ENCODE data around the gene ZNF341. TPM values are rescaled to one million over a fixed set of nuclear protein-coding genes. Genes with fewer than 3 reads are reported as not detected.
A peak's percentile ranks its signal among the peaks of the same experiment; 100 is the strongest.

ZNF341 gene
- total RNA-seq, 1 donor from 2014 or later = 1.8 TPM

- no peak for DNase-seq
These were observed 94.6 kb downstream of the ZNF341 start for GRCh38 chr20:33826270-33826897.

- no peak for DNase-seq
These were observed 95.3 kb downstream of the ZNF341 start for GRCh38 chr20:33827109-33827508.

- no peak for DNase-seq
These were observed 96.0 kb downstream of the ZNF341 start for GRCh38 chr20:33827634-33828325.

- peak; percentile 57 for DNase-seq
These were observed 96.6 kb downstream of the ZNF341 start for GRCh38 chr20:33828326-33828844.

GRCh38 chr20:33828967-33829560, 97.3 kb downstream of the ZNF341 start:
- peak; percentile 56 for DNase-seq

GRCh38 chr20:33829636-33830035, 97.8 kb downstream of the ZNF341 start:
- no peak for DNase-seq

GRCh38 chr20:33830371-33830770, 98.6 kb downstream of the ZNF341 start:
- DNase-seq = peak; percentile 58

- peak; percentile 64 for DNase-seq
These were observed 100.5 kb downstream of the ZNF341 start for GRCh38 chr20:33832103-33832804.

GRCh38 chr20:33833333-33833732, 101.5 kb downstream of the ZNF341 start:
- DNase-seq = no peak

- no peak for DNase-seq
These were observed 103.9 kb downstream of the ZNF341 start for GRCh38 chr20:33835615-33836172.

- no peak for DNase-seq
These were observed 104.5 kb downstream of the ZNF341 start for GRCh38 chr20:33836277-33836676.

- DNase-seq = no peak
These were observed 105.5 kb downstream of the ZNF341 start for GRCh38 chr20:33837096-33837830.

- DNase-seq = no peak
These were observed 106.5 kb downstream of the ZNF341 start for GRCh38 chr20:33838035-33838864.

GRCh38 chr20:33839591-33839990, 107.8 kb downstream of the ZNF341 start:
- DNase-seq = no peak

GRCh38 chr20:33840160-33840559, 108.4 kb downstream of the ZNF341 start:
- DNase-seq = no peak

GRCh38 chr20:33840759-33841435, 109.1 kb downstream of the ZNF341 start:
- DNase-seq = no peak

GRCh38 chr20:33841436-33841799, 109.6 kb downstream of the ZNF341 start:
- DNase-seq = no peak
